ENCODE results near the gene KLK11. TPM values are rescaled to one million over a fixed set of nuclear protein-coding genes. Genes with fewer than 3 reads are reported as not detected.

KLK11 gene
- total RNA-seq, 5 donors from 2014 or later (not counting 1 experiment from before 2014, with no cell fraction given) = not detected

DNA sequence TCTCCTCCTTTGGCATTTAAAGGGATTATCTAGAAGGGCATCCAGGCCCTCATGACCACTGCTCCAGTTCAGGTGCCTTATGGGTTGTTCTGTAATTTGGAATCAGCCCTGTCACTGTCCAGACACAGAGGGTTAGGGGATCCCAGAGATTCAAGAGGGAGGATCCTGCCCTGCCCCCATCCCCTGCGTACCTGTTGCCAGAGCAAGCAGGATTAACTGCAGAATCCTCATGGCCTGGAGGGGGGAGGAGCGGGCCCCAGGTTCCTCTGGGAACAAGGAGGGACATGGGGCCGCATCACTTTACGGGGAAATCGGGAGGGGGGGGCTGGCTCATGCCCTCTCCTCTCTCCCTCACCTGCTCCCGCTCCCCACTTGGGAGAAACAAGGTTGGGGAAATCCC lies 1.0 kb downstream of the KLK11 start:
- Histone ChIP-seq H3K9me3 (no peaks in the 10 kb centered on the region), H3K4me3 (ENCODE audit: control insufficient read depth in 1 of 2, extremely low read depth in 1 of 2, low read length in 1 of 2) (no peak overlapping the region), H3K4me1 (ENCODE audit: control insufficient read depth in 1 of 2, extremely low read depth in 1 of 2, insufficient read depth in 2 of 2, low read length in 2 of 2) (no peaks in the 10 kb centered on the region), H3K27me3 (replicated peaks in 1 of 2; ENCODE audit: control insufficient read depth in 2 of 2, extremely low read depth in 1 of 2, insufficient read depth in 2 of 2, low read length in 1 of 2) (peaks cover 2 to 71% of the 10 kb centered on the region in 2 experiments), H3K27ac (ENCODE audit: low read length) (no peak overlapping the region), H3K36me3 (ENCODE audit: control insufficient read depth in 2 of 2, extremely low read depth in 1 of 2, insufficient read depth in 1 of 2, low read length in 1 of 2) (no peaks in the 10 kb centered on the region)
- CTCF ChIA-PET = no interaction called here
- WGBS (ENCODE audit: insufficient coverage) = no CpG with 5 or more reads among the region's 6 CpGs
- Mint-ChIP-seq H3K36me3 (no peaks in the 10 kb centered on the region), H3K27me3 (peaks cover 42 to 59% of the 10 kb centered on the region in 2 donors), H3K4me3 (no peak overlapping the region), H3K4me1 (no peaks in the 10 kb centered on the region), H3K9me3 (no peaks in the 10 kb centered on the region), H3K27ac (no peak overlapping the region)
- POLR2A ChIA-PET = no interaction called here
- DNase-seq (no peak), ATAC-seq (replicated peaks in 1 of 4) (no peak)

DNA sequence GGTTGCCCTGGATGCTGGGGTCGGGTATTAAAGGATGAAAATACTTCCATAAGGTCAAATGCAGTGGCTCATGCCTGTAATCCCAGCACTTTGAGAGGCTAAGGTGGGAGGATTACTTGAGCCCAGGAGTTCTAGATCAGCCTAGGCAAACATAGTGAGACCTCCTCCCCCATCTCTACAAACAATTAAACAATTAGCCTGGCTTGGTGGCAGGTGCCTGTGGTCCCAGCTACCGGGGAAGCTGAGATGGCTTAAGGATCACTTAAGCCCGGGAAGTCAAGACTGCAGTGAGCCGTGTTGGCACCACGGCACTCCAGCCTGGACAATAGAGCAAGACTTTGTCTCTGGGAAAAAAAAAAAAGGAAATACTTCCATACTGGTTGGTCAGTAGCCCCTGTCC lies 1.5 kb downstream of the KLK11 start:
- Histone ChIP-seq H3K4me1 (ENCODE audit: control insufficient read depth in 1 of 2, extremely low read depth in 1 of 2, insufficient read depth in 2 of 2, low read length in 2 of 2) (no peaks in the 10 kb centered on the region), H3K27me3 (replicated peaks in 1 of 2; ENCODE audit: control insufficient read depth in 2 of 2, extremely low read depth in 1 of 2, insufficient read depth in 2 of 2, low read length in 1 of 2) (peaks cover 2 to 74% of the 10 kb centered on the region in 2 experiments), H3K36me3 (ENCODE audit: control insufficient read depth in 2 of 2, extremely low read depth in 1 of 2, insufficient read depth in 1 of 2, low read length in 1 of 2) (no peaks in the 10 kb centered on the region), H3K27ac (ENCODE audit: low read length) (no peak overlapping the region), H3K4me3 (ENCODE audit: control insufficient read depth in 1 of 2, extremely low read depth in 1 of 2, low read length in 1 of 2) (no peak overlapping the region), H3K9me3 (no peaks in the 10 kb centered on the region)
- ChIA-PET CTCF (interaction anchor here in 1 of 2 donors (0.7 kb wide), 1 partner anchor 23 kb away, joined by 11 read pairs; no protein-coding TSS in a partner anchor), POLR2A (interaction anchor here in 1 of 2 donors (0.6 kb wide), 1 partner anchor 65 kb away, joined by 3 read pairs; no protein-coding TSS in a partner anchor)
- no peak overlapping the region for H3K4me3 Mint-ChIP-seq
- peaks cover 45 to 63% of the 10 kb centered on the region in 2 donors for H3K27me3 Mint-ChIP-seq
- peaks cover 0 to 3% (median 1%) of the 10 kb centered on the region in 3 donors for H3K4me1 Mint-ChIP-seq
- H3K27ac Mint-ChIP-seq = no peak overlapping the region
- H3K36me3 Mint-ChIP-seq = no peaks in the 10 kb centered on the region
- no peaks in the 10 kb centered on the region for H3K9me3 Mint-ChIP-seq
- ATAC-seq (replicated peaks in 1 of 4) (no peak), DNase-seq (no peak)
- WGBS (ENCODE audit: insufficient coverage) = 73% methylated on average over 3 of the region's 5 CpGs

DNA sequence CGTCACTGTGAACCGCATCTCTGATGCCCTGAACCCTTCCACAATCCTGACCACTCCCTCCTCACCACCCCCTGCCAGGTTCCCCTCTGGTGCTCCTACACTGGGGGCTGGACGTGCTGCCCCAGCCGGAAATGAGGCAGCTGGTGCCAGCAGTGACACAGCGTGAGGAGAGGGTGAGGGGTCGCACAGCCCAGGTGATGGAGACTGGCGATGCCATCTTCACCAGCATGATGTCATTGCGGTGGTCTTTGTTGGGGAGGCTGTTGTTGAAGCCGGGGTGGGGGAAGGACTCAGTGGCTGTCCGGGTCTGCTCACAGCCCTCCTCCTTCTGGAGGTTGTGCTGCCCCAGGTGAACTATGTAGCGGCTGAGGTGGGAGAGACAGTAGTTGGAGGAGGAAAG lies 2.5 kb downstream of the KLK11 start:
- Histone ChIP-seq H3K9me3 (no peaks in the 10 kb centered on the region), H3K27ac (ENCODE audit: low read length) (no peak overlapping the region), H3K27me3 (replicated peaks in 1 of 2; ENCODE audit: control insufficient read depth in 2 of 2, extremely low read depth in 1 of 2, insufficient read depth in 2 of 2, low read length in 1 of 2) (peaks cover 2 to 74% of the 10 kb centered on the region in 2 experiments), H3K4me3 (ENCODE audit: control insufficient read depth in 1 of 2, extremely low read depth in 1 of 2, low read length in 1 of 2) (no peak overlapping the region), H3K4me1 (ENCODE audit: control insufficient read depth in 1 of 2, extremely low read depth in 1 of 2, insufficient read depth in 2 of 2, low read length in 2 of 2) (peaks cover 0 to 7% of the 10 kb centered on the region in 2 experiments), H3K36me3 (ENCODE audit: control insufficient read depth in 2 of 2, extremely low read depth in 1 of 2, insufficient read depth in 1 of 2, low read length in 1 of 2) (no peaks in the 10 kb centered on the region)
- Mint-ChIP-seq H3K9me3 (no peaks in the 10 kb centered on the region), H3K36me3 (no peaks in the 10 kb centered on the region), H3K4me3 (no peak overlapping the region), H3K27ac (no peak overlapping the region), H3K4me1 (peaks cover 0 to 7% (median 5%) of the 10 kb centered on the region in 3 donors), H3K27me3 (peaks cover 48 to 65% of the 10 kb centered on the region in 2 donors)
- DNase-seq = no peak
- ChIA-PET POLR2A (no interaction called here), CTCF (no interaction called here)
- ATAC-seq (replicated peaks in 1 of 4) = no peak
- WGBS (ENCODE audit: insufficient coverage) = 71% methylated on average over 7 of the region's 11 CpGs

DNA sequence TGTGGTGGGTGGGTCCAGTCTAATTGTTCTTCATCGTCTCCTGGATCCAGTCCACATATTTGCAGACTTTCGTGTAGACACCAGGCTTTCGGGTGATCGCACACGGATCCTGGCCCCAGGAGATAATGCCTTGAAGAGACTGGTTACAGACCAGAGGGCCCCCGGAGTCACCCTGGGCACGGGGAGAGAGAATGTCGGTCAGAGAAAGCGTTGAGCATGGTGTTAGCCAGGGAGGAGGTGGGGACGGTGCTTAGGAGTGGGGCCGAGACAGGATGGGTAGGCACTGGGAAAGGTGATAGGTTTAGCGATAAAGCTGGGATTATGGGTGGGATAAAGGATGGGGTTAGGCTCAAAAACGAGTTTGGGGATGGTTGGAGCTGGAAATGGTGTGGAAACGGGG lies 3.9 kb downstream of the KLK11 start:
- H3K9me3 Mint-ChIP-seq = no peaks in the 10 kb centered on the region

DNA sequence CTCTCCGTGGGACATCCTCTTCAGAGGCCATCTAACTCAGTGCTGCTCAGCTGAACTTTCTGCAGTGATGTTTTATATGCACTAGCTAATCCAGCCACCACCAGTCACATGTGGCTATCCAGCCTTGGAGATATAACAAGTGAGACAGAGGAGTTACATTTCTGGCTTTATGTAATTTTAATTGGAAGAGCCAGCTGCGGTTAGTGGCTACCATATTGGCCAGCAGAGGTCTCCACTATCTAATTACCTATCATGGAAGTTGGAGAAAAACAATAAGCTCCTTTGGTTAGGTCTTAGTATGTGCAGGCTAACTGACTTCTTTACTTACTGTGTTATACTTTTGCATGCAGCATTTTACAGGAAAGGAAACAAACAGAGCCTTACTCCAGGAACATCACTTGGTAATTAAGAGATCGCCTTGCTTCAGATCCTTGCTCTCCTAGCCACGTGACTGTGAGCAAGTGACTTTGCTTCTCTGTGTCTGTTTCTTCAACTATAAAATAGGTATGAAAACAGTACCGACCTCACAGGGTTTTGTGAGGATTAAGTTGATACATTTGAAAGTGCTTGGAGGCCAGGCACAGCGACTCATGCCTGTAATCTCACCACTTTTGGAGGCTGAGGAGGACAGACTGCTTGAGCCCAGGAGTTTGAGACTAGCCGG lies 5.3 kb downstream of the KLK11 start:
- Histone ChIP-seq H3K4me1 (ENCODE audit: control insufficient read depth in 1 of 2, extremely low read depth in 1 of 2, insufficient read depth in 2 of 2, low read length in 2 of 2) (peaks cover 0 to 29% of the 10 kb centered on the region in 2 experiments), H3K9me3 (no peaks in the 10 kb centered on the region), H3K36me3 (ENCODE audit: control insufficient read depth in 2 of 2, extremely low read depth in 1 of 2, insufficient read depth in 1 of 2, low read length in 1 of 2) (no peaks in the 10 kb centered on the region), H3K27ac (ENCODE audit: low read length) (no peak overlapping the region), H3K27me3 (replicated peaks in 1 of 2; ENCODE audit: control insufficient read depth in 2 of 2, extremely low read depth in 1 of 2, insufficient read depth in 2 of 2, low read length in 1 of 2) (peaks cover 4 to 87% of the 10 kb centered on the region in 2 experiments), H3K4me3 (ENCODE audit: control insufficient read depth in 1 of 2, extremely low read depth in 1 of 2, low read length in 1 of 2) (no peak overlapping the region)
- Mint-ChIP-seq H3K4me3 (no peak overlapping the region), H3K4me1 (peaks cover 14 to 25% (median 20%) of the 10 kb centered on the region in 3 donors), H3K36me3 (no peaks in the 10 kb centered on the region), H3K9me3 (no peaks in the 10 kb centered on the region), H3K27ac (no peak overlapping the region), H3K27me3 (peaks cover 52 to 76% of the 10 kb centered on the region in 2 donors)
- POLR2A ChIA-PET = no interaction called here
- no peak for ATAC-seq (replicated peaks in 1 of 4)
- CTCF ChIA-PET = interaction anchor here (0.6 to 1.1 kb wide), 2 partner anchors 28 to 257 kb away, joined by 3 to 8 read pairs; no protein-coding TSS in a partner anchor
- DNase-seq = peak in 3 of 35 experiments; percentile 12 to 48 (median 16)
- 39% methylated on average over 4 of the region's 7 CpGs for WGBS (ENCODE audit: insufficient coverage)

More for the DNA sequence above, 3.9 kb downstream of the KLK11 start:
- Mint-ChIP-seq H3K4me1 (peaks cover 8 to 18% (median 13%) of the 10 kb centered on the region in 3 donors), H3K27me3 (peaks cover 52 to 70% of the 10 kb centered on the region in 2 donors), H3K36me3 (no peaks in the 10 kb centered on the region), H3K4me3 (no peak overlapping the region), H3K27ac (no peak overlapping the region)
- no peak for ATAC-seq (replicated peaks in 1 of 4)
- POLR2A ChIA-PET = no interaction called here
- H3K36me3 ChIP-seq (ENCODE audit: control insufficient read depth in 2 of 2, extremely low read depth in 1 of 2, insufficient read depth in 1 of 2, low read length in 1 of 2) = no peaks in the 10 kb centered on the region
- no peak for DNase-seq
- no peak overlapping the region for H3K4me3 ChIP-seq (ENCODE audit: control insufficient read depth in 1 of 2, extremely low read depth in 1 of 2, low read length in 1 of 2)
- 64% methylated on average over 14 of the region's 14 CpGs for WGBS (ENCODE audit: insufficient coverage)
- H3K9me3 ChIP-seq = no peaks in the 10 kb centered on the region
- peaks cover 0 to 18% of the 10 kb centered on the region in 2 experiments for H3K4me1 ChIP-seq (ENCODE audit: control insufficient read depth in 1 of 2, extremely low read depth in 1 of 2, insufficient read depth in 2 of 2, low read length in 2 of 2)
- peaks cover 2 to 85% of the 10 kb centered on the region in 2 experiments for H3K27me3 ChIP-seq (replicated peaks in 1 of 2; ENCODE audit: control insufficient read depth in 2 of 2, extremely low read depth in 1 of 2, insufficient read depth in 2 of 2, low read length in 1 of 2)
- CTCF ChIA-PET = no interaction called here
- H3K27ac ChIP-seq (ENCODE audit: low read length) = no peak overlapping the region

DNA sequence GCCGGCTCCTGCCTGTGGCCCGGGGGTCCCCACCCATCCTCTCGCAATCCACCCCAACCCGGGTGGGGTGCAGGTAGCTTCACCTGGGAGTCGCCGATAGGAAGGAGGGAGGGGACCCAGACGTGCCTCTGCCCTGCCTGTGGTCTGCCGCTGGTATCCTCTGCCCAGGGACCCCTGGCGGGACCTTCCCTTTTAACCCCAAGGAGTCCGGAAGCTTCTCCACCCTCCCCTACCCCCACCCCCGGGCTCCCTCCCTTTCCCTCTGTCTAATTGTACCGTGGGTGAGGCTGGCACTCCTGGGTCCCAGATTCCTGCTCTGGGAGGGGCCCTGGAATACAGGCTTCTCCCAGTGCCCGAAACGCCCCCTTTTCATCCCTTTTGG lies 6.9 kb downstream of the KLK11 start, which contains the start of gene KLK10:
Gene KLK10 (minus strand): TSS at position 166 of the 382 bp plus-strand sequence. CDS start 579 bp downstream, outside the sequence.
- Mint-ChIP-seq H3K27ac (no peak within 1 kb of the TSS), H3K36me3 (no peaks in the 10 kb centered on the region), H3K4me1 (peaks cover 14 to 25% (median 23%) of the 10 kb centered on the region in 3 donors), H3K27me3 (peaks cover 57 to 78% of the 10 kb centered on the region in 2 donors), H3K9me3 (no peaks in the 10 kb centered on the region), H3K4me3 (peak within 1 kb of the TSS in 2 of 3 donors; percentile 67 to 80)
- H3K27ac ChIP-seq (ENCODE audit: low read length) = no peak within 1 kb of the TSS
- peaks cover 5 to 87% of the 10 kb centered on the region in 2 experiments for H3K27me3 ChIP-seq (replicated peaks in 1 of 2; ENCODE audit: control insufficient read depth in 2 of 2, extremely low read depth in 1 of 2, insufficient read depth in 2 of 2, low read length in 1 of 2)
- CTCF ChIA-PET = no interaction called here
- WGBS (ENCODE audit: insufficient coverage) = 20% methylated on average over 1 of the region's 14 CpGs
- peaks cover 0 to 29% of the 10 kb centered on the region in 2 experiments for H3K4me1 ChIP-seq (ENCODE audit: control insufficient read depth in 1 of 2, extremely low read depth in 1 of 2, insufficient read depth in 2 of 2, low read length in 2 of 2)
- ATAC-seq (replicated peaks in 1 of 4) = no peak
- no peaks in the 10 kb centered on the region for H3K9me3 ChIP-seq
- DNase-seq = no peak
- no peaks in the 10 kb centered on the region for H3K36me3 ChIP-seq (ENCODE audit: control insufficient read depth in 2 of 2, extremely low read depth in 1 of 2, insufficient read depth in 1 of 2, low read length in 1 of 2)
- POLR2A ChIA-PET = no interaction called here
- no peak within 1 kb of the TSS for H3K4me3 ChIP-seq (ENCODE audit: control insufficient read depth in 1 of 2, extremely low read depth in 1 of 2, low read length in 1 of 2)
